HEK293 (cell line): ENCODE data around the gene HLA-C.

Source experiments
- GLI2 ChIP-seq: fragments of 450-650 bp; formaldehyde crosslinking; IDR thresholded peaks from 2 replicates; pipeline ENCODE4; 2017; ENCODE audit warnings: missing biosample characterization, missing genetic modification characterization, low read depth, borderline replicate concordance
- ZNF18 ChIP-seq: fragments of 450-650 bp; formaldehyde crosslinking; IDR thresholded peaks from 2 replicates; pipeline ENCODE4 v1.5.1; 2016; ENCODE audit warnings: missing biosample characterization, missing genetic modification characterization
- ZNF274 ChIP-seq, 2 experiments: fragments of 200-500 bp in 1 of 2; fragments of 450-650 bp in 1 of 2; sonication (Bioruptor generic) in 1 of 2; formaldehyde crosslinking in 1 of 2; IDR thresholded peaks; 2 replicates each; pipeline versions ENCODE4 v1.5.1 to v1.6.1; 2014 to 2016; ENCODE audit warnings: borderline replicate concordance in 1 of 2, inconsistent platforms in 1 of 2, low read length in 1 of 2, missing biosample characterization in 1 of 2, missing genetic modification characterization in 1 of 2
- ZNF514 ChIP-seq: fragments of 450-650 bp; formaldehyde crosslinking; IDR thresholded peaks from 2 replicates; pipeline ENCODE4 v1.5.1; 2016; ENCODE audit warnings: missing biosample characterization, missing genetic modification characterization
- ZNF521 ChIP-seq: fragments of 450-650 bp; formaldehyde crosslinking; IDR thresholded peaks from 2 replicates; pipeline ENCODE4 v1.5.1; 2017; ENCODE audit warnings: missing biosample characterization, mild to moderate bottlenecking, missing genetic modification characterization
- ZNF658 ChIP-seq: fragments of 450-650 bp; formaldehyde crosslinking; IDR thresholded peaks from 2 replicates; pipeline ENCODE4; 2016; ENCODE audit warnings: missing biosample characterization, missing genetic modification characterization
- ZNF670 ChIP-seq: fragments of 450-650 bp; formaldehyde crosslinking; IDR thresholded peaks from 2 replicates; pipeline ENCODE4 v1.5.1; 2016; ENCODE audit warnings: missing biosample characterization, missing genetic modification characterization, low read depth
- TF ChIP-seq, protein P1 (sequence below): fragments of 450-650 bp; formaldehyde crosslinking; IDR thresholded peaks from 2 replicates; pipeline ENCODE4 v1.5.1; 2016; ENCODE audit warnings: missing biosample characterization, missing genetic modification characterization
- TF ChIP-seq, protein P2 (sequence below): fragments of 450-650 bp; formaldehyde crosslinking; IDR thresholded peaks from 2 replicates; pipeline ENCODE4 v1.5.1; 2017; ENCODE audit warnings: missing biosample characterization, missing genetic modification characterization

GRCh38 chr6:31317036-31317435 is 45.1 kb upstream of the HLA-C start:
- no peak for TF ChIP-seq ZNF521
- TF ChIP-seq, protein P1, sequence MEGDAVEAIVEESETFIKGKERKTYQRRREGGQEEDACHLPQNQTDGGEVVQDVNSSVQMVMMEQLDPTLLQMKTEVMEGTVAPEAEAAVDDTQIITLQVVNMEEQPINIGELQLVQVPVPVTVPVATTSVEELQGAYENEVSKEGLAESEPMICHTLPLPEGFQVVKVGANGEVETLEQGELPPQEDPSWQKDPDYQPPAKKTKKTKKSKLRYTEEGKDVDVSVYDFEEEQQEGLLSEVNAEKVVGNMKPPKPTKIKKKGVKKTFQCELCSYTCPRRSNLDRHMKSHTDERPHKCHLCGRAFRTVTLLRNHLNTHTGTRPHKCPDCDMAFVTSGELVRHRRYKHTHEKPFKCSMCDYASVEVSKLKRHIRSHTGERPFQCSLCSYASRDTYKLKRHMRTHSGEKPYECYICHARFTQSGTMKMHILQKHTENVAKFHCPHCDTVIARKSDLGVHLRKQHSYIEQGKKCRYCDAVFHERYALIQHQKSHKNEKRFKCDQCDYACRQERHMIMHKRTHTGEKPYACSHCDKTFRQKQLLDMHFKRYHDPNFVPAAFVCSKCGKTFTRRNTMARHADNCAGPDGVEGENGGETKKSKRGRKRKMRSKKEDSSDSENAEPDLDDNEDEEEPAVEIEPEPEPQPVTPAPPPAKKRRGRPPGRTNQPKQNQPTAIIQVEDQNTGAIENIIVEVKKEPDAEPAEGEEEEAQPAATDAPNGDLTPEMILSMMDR (tag by site-specific recombination), result no peak
- TF ChIP-seq ZNF18 (tag by site-specific recombination), result no peak
- TF ChIP-seq GLI2 (tag by site-specific recombination), result no peak
- no peak for TF ChIP-seq ZNF514 (tag by site-specific recombination)
- TF ChIP-seq ZNF658 (tag by site-specific recombination), result no peak
- TF ChIP-seq, protein P2, sequence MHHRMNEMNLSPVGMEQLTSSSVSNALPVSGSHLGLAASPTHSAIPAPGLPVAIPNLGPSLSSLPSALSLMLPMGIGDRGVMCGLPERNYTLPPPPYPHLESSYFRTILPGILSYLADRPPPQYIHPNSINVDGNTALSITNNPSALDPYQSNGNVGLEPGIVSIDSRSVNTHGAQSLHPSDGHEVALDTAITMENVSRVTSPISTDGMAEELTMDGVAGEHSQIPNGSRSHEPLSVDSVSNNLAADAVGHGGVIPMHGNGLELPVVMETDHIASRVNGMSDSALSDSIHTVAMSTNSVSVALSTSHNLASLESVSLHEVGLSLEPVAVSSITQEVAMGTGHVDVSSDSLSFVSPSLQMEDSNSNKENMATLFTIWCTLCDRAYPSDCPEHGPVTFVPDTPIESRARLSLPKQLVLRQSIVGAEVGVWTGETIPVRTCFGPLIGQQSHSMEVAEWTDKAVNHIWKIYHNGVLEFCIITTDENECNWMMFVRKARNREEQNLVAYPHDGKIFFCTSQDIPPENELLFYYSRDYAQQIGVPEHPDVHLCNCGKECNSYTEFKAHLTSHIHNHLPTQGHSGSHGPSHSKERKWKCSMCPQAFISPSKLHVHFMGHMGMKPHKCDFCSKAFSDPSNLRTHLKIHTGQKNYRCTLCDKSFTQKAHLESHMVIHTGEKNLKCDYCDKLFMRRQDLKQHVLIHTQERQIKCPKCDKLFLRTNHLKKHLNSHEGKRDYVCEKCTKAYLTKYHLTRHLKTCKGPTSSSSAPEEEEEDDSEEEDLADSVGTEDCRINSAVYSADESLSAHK, result no peak
- TF ChIP-seq ZNF670 (tag by site-specific recombination), result no peak
- no peak for TF ChIP-seq ZNF274 (IDR thresholded peaks at IDR 0.05; ENCODE audit: low read length)
- no peak for TF ChIP-seq ZNF274 (tag by site-specific recombination; IDR thresholded peaks at IDR 0.05; ENCODE audit: borderline replicate concordance)
